NCI-H82 (cell line): ENCODE results near the gene DNAI7.

Experiments
- DNase-seq: peaks from one replicate; lab custom pipeline; 2025; lab: John Stamatoyannopoulos, UW

Gene DNAI7

GRCh38 chr12:25100194-25101091 is 94.5 kb downstream of the DNAI7 start:
- DNase-seq = no peak

GRCh38 chr12:25099010-25099409 is 96.0 kb downstream of the DNAI7 start:
- DNase-seq = no peak

GRCh38 chr12:25089738-25090137 is 105.2 kb downstream of the DNAI7 start:
- no peak for DNase-seq

- DNase-seq = no peak
These were observed 107.4 kb downstream of the DNAI7 start for GRCh38 chr12:25087596-25087995.

- DNase-seq = peak; percentile 61
These were observed 110.1 kb downstream of the DNAI7 start for GRCh38 chr12:25084816-25085215.

- DNase-seq = no peak
These were observed 111.7 kb downstream of the DNAI7 start for GRCh38 chr12:25083211-25083610.

GRCh38 chr12:25082628-25083027 is 112.3 kb downstream of the DNAI7 start:
- DNase-seq = no peak

GRCh38 chr12:25079393-25079792 is 115.6 kb downstream of the DNAI7 start:
- DNase-seq = no peak

- no peak for DNase-seq
These were observed 120.0 kb downstream of the DNAI7 start for GRCh38 chr12:25074954-25075353.

GRCh38 chr12:25074113-25074512 is 120.8 kb downstream of the DNAI7 start:
- DNase-seq = no peak

GRCh38 chr12:25072906-25073650 is 121.9 kb downstream of the DNAI7 start:
- DNase-seq = no peak

GRCh38 chr12:25071366-25071765 is 123.6 kb downstream of the DNAI7 start:
- DNase-seq = no peak

- no peak for DNase-seq
These were observed 125.7 kb downstream of the DNAI7 start for GRCh38 chr12:25069224-25069623.

GRCh38 chr12:25065035-25065434 is 129.9 kb downstream of the DNAI7 start:
- DNase-seq = no peak

GRCh38 chr12:25063873-25064628 is 130.9 kb downstream of the DNAI7 start:
- DNase-seq = no peak

GRCh38 chr12:25058658-25059058 is 136.3 kb downstream of the DNAI7 start:
- DNase-seq = no peak
